DND-41 (cell line): ENCODE results near the gene CNGA3.

Experiments used
- ATAC-seq: fragments of 200-7000 bp; cut with Tn5 transposase; 3 replicates; pipeline ENCODE4 v1.9.1; 2021; ENCODE audit warnings: low read depth; ENCODE audit not compliant: insufficient read depth
- DNase-seq: peaks from one replicate; pipeline ENCODE4 v3.0.0-alpha.2; 2020
- H2AFZ ChIP-seq: 2 replicates; pipeline ENCODE4 v1.6.0; 2012; ENCODE audit warnings: low read depth, low read length
- H3K27ac ChIP-seq: 2 replicates; pipeline ENCODE4 v1.5.1; 2012; ENCODE audit warnings: low read length, inconsistent platforms
- H3K27me3 ChIP-seq: fragments of 200-600 bp; sonication (generic); 2 replicates; pipeline ENCODE4 v1.6.0; 2012; ENCODE audit warnings: low read length, mild to moderate bottlenecking, inconsistent platforms; ENCODE audit not compliant: insufficient read depth, poor library complexity
- H3K36me3 ChIP-seq: 2 replicates; pipeline ENCODE4 v1.5.1; 2012; ENCODE audit warnings: low read length, inconsistent platforms; ENCODE audit not compliant: insufficient read depth
- H3K4me1 ChIP-seq: 2 replicates; pipeline ENCODE4 v1.5.1; 2012; ENCODE audit warnings: mild to moderate bottlenecking, low read length; ENCODE audit not compliant: insufficient read depth
- H3K4me2 ChIP-seq: 2 replicates; pipeline ENCODE4 v1.6.0; 2012; ENCODE audit warnings: mild to moderate bottlenecking, moderate library complexity, low read length, inconsistent platforms; ENCODE audit not compliant: insufficient read depth
- H3K4me3 ChIP-seq, 2 experiments: fragments of 200-600 bp in 1 of 2; shearing (Covaris generic) in 1 of 2; 2 replicates each; pipeline ENCODE4 v1.5.1; 2012 to 2016; ENCODE audit warnings: inconsistent platforms in 2 of 2, low read length in 2 of 2, mild to moderate bottlenecking in 2 of 2, low read depth in 1 of 2, moderate library complexity in 1 of 2
- H3K79me2 ChIP-seq: 2 replicates; pipeline ENCODE4 v1.6.0; 2012; ENCODE audit warnings: low read length, inconsistent platforms; ENCODE audit not compliant: insufficient read depth
- H3K9ac ChIP-seq: 2 replicates; pipeline ENCODE4 v1.6.0; 2012; ENCODE audit warnings: low read depth, mild to moderate bottlenecking, inconsistent platforms, low read length, moderate library complexity
- H3K9me3 ChIP-seq: 2 replicates; pipeline ENCODE4 v1.5.1; 2012; ENCODE audit warnings: low read length, moderate library complexity, mild to moderate bottlenecking, inconsistent platforms; ENCODE audit not compliant: insufficient read depth, severe bottlenecking
- H4K20me1 ChIP-seq: 2 replicates; pipeline ENCODE4 v1.6.0; 2012; ENCODE audit warnings: low read length; ENCODE audit not compliant: insufficient read depth
- EZH2 ChIP-seq: IDR thresholded peaks from 3 replicates; pipeline ENCODE4 v1.6.1; 2012; ENCODE audit warnings: borderline replicate concordance, low read depth, mild to moderate bottlenecking, moderate library complexity, low read length, inconsistent platforms; ENCODE audit not compliant: severe bottlenecking
- TF ChIP-seq, protein P1 (sequence below): IDR thresholded peaks from 2 replicates; pipeline ENCODE4 v1.5.1; 2012; ENCODE audit warnings: borderline replicate concordance, low read length, moderate library complexity, mild to moderate bottlenecking; ENCODE audit not compliant: poor library complexity, severe bottlenecking; ENCODE audit errors: extremely low read depth

Gene CNGA3

DNA sequence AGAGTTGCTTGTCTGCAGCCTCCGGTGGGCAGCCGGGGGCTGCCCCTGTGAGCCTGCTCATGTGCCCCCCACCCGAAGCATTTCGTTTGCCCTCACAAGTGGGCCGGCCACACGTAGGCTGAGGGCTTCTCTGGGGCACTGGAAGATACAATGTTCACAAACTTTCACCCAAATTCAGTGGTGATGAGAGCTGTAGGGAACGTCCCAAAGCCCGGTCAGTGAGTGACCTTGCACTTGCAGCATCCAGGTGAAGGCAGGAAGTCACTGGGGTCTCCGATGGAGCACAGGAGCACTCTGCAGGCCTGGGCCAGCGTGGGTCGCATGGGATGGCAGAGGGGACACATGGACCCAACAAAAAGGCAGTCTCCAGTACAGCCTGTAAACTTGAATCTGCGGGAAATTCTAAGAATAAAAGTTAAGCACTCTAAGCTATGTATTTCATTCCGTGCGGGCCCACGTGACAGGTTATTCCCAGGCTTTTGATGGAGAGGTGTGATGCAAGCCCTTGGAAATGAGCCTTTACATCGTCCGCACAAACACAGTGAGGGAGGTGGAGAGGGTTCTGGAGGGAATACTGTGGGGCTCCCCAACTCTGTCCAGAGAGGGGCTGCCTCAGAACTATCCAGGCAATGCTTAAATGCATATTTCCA lies 42.5 kb downstream of the CNGA3 start:
- Histone ChIP-seq H3K4me2 (no peak overlapping the region), H3K4me3 (no peak overlapping the region), H3K4me1 (peaks cover 2% of the 10 kb centered on the region; the same call in 1 of the 2 replicates), H3K9ac (no peak overlapping the region), H2AFZ (no peak overlapping the region), H3K36me3 (no peaks in the 10 kb centered on the region), H4K20me1 (no peaks in the 10 kb centered on the region), H3K27ac (no peak overlapping the region), H3K9me3 (no peaks in the 10 kb centered on the region), H3K27me3 (no peaks in the 10 kb centered on the region), H3K79me2 (no peaks in the 10 kb centered on the region)
- no peak for ATAC-seq
- no peak for DNase-seq
- TF ChIP-seq EZH2: no peak
- TF ChIP-seq, protein P1, sequence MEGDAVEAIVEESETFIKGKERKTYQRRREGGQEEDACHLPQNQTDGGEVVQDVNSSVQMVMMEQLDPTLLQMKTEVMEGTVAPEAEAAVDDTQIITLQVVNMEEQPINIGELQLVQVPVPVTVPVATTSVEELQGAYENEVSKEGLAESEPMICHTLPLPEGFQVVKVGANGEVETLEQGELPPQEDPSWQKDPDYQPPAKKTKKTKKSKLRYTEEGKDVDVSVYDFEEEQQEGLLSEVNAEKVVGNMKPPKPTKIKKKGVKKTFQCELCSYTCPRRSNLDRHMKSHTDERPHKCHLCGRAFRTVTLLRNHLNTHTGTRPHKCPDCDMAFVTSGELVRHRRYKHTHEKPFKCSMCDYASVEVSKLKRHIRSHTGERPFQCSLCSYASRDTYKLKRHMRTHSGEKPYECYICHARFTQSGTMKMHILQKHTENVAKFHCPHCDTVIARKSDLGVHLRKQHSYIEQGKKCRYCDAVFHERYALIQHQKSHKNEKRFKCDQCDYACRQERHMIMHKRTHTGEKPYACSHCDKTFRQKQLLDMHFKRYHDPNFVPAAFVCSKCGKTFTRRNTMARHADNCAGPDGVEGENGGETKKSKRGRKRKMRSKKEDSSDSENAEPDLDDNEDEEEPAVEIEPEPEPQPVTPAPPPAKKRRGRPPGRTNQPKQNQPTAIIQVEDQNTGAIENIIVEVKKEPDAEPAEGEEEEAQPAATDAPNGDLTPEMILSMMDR: no peak

DNA sequence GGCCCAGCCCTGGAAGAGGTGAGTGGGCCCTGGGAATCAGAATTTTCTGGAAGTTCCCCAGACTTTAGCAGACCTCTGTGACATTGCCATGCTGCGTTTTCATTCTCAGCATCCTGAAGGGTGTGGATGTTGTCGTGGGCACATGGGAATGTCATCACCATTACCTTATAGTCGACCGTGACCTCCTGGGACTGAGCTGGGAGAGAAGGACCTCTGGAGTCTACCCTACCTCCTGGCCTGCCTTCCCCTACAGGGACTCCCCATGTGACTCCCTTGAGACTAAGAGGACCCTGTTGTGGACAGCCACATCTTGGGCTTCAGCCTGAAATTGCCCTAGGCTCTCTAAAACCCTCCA lies 43.0 kb downstream of the CNGA3 start:
- Histone ChIP-seq H3K27ac (no peak overlapping the region), H3K9ac (no peak overlapping the region), H3K4me2 (no peak overlapping the region), H3K4me3 (no peak overlapping the region), H2AFZ (no peak overlapping the region), H3K9me3 (no peaks in the 10 kb centered on the region), H4K20me1 (no peaks in the 10 kb centered on the region), H3K36me3 (no peaks in the 10 kb centered on the region), H3K4me1 (peaks cover 2% of the 10 kb centered on the region; the same call in 1 of the 2 replicates), H3K79me2 (no peaks in the 10 kb centered on the region), H3K27me3 (no peaks in the 10 kb centered on the region)
- ATAC-seq (no peak), DNase-seq (no peak)
- TF ChIP-seq EZH2: no peak

DNA sequence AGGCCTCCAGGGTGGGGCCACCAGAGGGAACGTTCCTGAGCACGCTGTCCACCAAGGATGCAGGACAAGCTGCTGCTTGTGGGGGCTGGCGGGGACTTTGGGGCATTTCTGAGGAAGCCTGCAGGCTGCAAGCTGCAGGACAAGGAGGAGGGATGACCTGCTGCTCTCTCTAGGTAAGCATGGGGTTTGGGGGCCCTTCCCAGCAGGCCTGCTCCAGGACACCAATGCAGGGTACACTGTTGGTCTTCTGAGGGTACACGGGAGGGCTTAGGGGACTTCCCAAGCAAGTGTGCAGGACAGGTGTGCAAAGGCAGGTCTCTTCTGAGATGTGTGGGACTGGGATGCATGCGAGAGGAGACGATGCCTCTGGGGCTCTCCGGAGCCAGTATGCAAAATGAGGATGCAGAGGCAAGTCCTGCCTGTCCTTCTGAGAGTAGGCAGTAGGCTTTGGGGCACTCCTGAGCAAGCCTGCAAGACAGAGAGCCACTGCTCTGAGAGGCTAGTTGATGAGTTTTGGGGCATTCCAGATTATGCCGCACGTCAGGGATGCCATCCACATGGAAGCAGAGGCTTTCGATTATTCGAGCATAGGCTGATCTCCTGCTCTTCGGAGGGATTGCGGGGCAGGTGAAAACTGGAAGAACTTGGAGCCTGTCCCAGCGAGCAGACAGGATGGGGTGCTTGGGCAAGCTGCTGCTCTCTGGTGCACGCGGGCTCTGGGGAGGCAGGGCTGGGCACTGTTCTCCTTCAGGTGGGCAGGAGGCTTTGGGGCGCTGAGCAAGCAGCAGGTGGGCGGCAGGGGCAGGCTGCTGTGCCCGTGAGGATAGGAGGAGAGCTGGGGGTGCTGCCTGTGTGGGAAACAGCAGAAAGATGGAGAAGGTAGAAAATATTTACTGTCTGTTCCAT lies 44.6 kb downstream of the CNGA3 start:
- Histone ChIP-seq H3K4me2 (no peak overlapping the region), H4K20me1 (no peaks in the 10 kb centered on the region), H3K36me3 (no peaks in the 10 kb centered on the region), H3K4me1 (no peaks in the 10 kb centered on the region), H3K4me3 (no peak overlapping the region), H3K9ac (no peak overlapping the region), H3K79me2 (no peaks in the 10 kb centered on the region), H3K9me3 (no peaks in the 10 kb centered on the region), H3K27me3 (no peaks in the 10 kb centered on the region), H2AFZ (no peak overlapping the region), H3K27ac (no peak overlapping the region)
- DNase-seq (no peak), ATAC-seq (no peak)
- no peak for TF ChIP-seq EZH2
- TF ChIP-seq, protein P1: no peak

DNA sequence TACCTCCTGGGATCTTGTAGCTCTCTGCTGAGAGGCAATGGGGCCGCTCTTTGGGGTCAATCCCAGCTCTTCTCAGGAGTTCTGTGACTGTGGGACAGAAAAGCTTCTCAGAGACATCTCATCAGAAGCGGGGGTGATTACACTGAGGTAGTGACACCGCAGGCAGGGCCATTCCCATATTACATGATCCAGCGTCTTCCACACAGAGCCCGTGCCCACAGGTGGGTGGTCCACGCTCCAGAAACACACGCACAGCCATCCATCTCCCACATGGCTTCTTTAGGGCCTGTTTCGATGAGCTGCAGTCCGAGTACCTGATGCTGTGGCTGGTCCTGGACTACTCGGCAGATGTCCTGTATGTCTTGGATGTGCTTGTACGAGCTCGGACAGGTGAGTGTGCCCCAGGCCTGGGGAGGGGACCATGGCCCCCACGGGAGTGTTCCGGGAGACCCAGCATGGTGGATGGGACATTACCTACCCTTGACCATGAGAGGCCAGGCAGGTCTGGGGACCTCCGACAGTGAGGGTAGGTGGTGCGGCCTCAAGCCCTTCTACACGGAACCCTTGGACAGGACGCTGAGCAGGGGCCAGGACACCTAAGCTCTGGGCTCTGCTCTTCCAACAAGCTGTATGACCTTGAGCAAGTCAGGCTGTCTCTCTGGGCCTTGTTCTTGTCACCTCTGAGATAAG lies 45.5 kb downstream of the CNGA3 start:
- TF ChIP-seq EZH2: no peak
- TF ChIP-seq, protein P1: no peak
- no peak overlapping the region for H2AFZ ChIP-seq
- no peaks in the 10 kb centered on the region for H4K20me1 ChIP-seq
- H3K36me3 ChIP-seq: no peaks in the 10 kb centered on the region
- H3K4me3 ChIP-seq: no peak overlapping the region
- no peak overlapping the region for H3K4me2 ChIP-seq
- H3K27ac ChIP-seq: no peak overlapping the region
- DNase-seq (no peak), ATAC-seq (no peak)
- no peaks in the 10 kb centered on the region for H3K27me3 ChIP-seq
- no peaks in the 10 kb centered on the region for H3K9me3 ChIP-seq
- H3K9ac ChIP-seq: no peak overlapping the region
- no peaks in the 10 kb centered on the region for H3K4me1 ChIP-seq
- no peaks in the 10 kb centered on the region for H3K79me2 ChIP-seq
